GM19351 (cell line): ENCODE results near the gene TOLLIP.
"Not testable (repeated sequence)": the region's sequence is repeated elsewhere in the genome, so short reads cannot be mapped to it uniquely, and the experiment has no call there.

Source experiments
- ATAC-seq: cut with Tn5 transposase; IDR thresholded peaks from one replicate; pipeline ENCODE4 v1.9.1; 2021; ENCODE audit warnings: mild to moderate bottlenecking, moderate library complexity; ENCODE audit not compliant: unreplicated experiment

TOLLIP gene

GRCh38 chr11:1344056-1344635, 34.7 kb upstream of the TOLLIP start:
- ATAC-seq: no peak

GRCh38 chr11:1343391-1344055, 34.1 kb upstream of the TOLLIP start:
- ATAC-seq: no peak

GRCh38 chr11:1342946-1343345, 33.5 kb upstream of the TOLLIP start:
- no peak for ATAC-seq

GRCh38 chr11:1341928-1342524, 32.6 kb upstream of the TOLLIP start:
- ATAC-seq: no peak

DNA sequence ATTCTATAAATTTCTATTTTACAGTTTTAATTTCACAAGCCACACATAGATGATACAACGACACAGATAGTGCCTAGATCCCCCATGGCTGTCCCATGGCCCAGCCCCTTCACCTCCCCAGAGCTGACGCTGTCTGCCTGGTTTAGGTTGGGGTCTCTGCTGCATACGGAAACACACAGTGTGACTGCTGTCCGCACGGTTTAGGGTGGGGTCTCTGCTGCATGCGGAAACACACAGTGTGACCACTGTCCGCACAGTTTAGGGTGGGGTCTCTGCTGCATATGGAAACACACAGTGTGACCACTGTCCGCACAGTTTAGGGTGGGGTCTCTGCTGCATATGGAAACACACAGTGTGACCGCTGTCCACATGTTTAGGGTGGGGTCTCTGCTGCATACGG, 31.8 kb upstream of the TOLLIP start:
- ATAC-seq: not testable (repeated sequence)

GRCh38 chr11:1340111-1340510, 30.7 kb upstream of the TOLLIP start:
- ATAC-seq: no peak

DNA sequence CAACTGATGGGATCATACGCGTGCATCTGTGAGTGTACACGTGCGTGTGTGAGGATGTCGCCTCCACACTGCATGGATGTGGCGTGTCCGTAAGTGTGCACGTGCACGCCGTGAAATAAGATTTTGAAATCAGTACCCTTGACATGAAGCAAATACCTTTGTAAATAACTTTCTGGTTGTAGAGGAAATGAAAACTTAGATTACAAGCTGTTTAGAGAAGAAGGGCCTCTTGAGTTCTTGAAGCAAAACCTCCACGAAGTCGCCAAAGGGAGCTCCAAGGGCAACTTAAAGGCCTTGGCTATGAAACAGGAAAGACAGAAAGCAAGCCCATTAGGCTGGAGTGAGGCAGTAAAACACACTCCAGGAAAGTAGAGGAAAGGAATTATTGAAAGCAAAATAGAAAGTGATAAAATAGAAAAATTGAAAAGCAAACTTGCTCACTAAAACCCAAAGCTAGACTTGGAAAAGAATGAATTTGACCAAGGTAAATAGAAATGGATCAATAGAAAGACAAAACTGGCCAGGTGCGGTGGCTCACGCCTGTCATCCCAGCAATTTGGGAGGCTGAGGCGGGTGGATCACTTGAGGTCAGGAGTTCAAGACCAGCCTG, 29.7 kb upstream of the TOLLIP start:
- ATAC-seq: no peak

- no peak for ATAC-seq
Observed at GRCh38 chr11:1338201-1339065, 29.0 kb upstream of the TOLLIP start.

- no peak for ATAC-seq
Observed at GRCh38 chr11:1337647-1338007, 28.2 kb upstream of the TOLLIP start.

DNA sequence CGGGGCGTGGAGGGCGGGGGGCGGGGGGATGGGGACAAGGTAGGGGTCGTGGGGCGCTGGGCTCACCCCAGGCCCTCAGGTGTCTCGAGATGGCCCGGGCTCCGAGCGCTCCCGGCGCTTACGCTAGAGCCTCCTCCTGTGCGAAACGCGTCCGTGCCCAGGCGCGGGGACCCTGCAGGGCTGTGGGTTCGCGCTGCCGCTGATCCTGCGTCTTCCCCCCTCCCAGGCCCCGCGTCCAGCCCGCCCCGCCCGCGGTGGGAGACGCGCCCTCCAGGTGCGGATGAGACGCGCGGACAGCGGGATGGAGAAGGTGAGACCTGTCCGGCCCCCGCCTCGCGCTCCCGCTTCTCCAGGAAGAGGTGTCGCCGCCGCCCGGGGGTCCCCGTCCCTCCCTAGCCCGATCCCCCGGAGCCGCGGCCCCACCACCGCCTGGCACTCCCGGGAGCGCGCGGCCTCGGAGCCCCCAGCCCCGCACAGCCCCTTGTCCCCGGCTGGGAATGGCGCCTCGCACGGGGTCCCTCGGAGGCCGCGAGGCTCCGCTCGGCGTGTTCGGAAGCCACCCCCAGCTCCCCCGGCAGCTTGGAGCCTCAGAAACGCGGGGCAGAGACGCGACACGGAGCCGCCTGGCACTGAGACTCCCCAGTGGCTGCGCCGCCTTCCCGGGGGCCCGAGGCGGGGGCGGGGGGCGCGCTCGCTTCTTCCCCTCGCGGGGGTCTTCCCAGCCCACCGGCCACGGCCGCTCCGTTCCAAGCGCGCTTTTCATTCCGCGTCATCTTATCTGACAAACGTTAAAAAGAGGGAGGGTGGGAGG, 27.6 kb upstream of the TOLLIP start:
- no peak for ATAC-seq

- no peak for ATAC-seq
Observed at GRCh38 chr11:1335811-1336761, 26.7 kb upstream of the TOLLIP start.

DNA sequence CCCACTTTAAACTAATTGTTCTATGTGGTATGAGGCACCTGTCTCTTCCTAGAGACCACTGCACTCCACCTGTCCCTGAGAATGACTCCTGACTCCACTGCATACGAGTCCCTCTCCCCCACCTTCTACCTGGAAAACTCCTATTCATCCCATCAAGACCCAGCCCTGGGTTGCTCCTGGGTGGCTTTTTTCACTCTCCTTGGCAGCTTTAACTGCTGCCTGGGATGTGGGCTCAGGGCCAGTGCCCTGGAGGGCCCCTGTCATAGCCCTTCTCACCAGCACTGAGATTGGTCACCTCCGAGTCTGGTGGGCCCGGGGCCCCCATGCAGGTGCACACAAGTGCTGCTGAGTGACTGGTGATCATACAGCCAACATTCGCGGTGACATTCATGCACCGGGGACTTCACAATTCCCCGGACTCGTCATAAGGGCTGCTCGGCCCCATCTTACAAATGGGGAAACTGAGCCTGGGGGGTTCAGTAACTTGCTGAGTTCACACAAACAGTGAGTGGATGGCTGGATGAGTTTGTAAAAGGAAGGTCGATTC, 25.9 kb upstream of the TOLLIP start:
- no peak for ATAC-seq

GRCh38 chr11:1333860-1334259, 24.4 kb upstream of the TOLLIP start:
- no peak for ATAC-seq

DNA sequence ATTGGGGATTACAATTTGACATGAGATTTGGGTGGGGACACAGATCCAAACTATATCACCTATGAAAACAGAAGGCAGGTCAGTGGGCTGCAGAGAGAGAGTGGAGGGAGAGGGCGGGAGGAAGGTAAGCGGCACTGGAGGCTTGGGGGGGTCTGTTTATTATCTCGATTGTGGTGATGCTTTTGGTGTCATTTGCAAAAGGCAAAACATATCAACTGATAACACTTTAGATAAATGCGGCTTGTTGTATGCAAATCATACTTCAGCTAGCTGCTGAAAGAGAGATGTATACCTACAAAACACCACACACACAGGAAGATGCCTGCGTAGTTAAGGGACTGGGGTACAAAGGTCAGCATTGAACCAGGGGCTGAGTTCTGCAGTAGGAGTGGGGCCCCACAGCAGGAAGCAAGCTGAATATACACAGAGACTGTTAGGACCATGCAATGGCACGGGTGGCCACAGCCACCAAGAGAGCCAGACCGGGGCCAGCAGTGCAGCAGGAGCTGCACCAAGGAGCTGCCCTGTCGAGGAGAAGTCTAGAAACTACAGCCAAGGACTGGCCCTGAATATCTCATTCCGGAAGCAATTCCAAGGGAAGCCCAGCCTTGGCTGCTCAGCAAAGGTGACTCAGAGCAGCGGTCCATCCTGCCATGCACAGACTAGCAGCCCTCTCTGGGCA, 23.8 kb upstream of the TOLLIP start:
- no peak for ATAC-seq

GRCh38 chr11:1330473-1330872, 21.0 kb upstream of the TOLLIP start:
- ATAC-seq: no peak

- ATAC-seq: no peak
Observed at GRCh38 chr11:1327064-1327460, 17.6 kb upstream of the TOLLIP start.

- ATAC-seq: no peak
Observed at GRCh38 chr11:1326435-1327063, 17.1 kb upstream of the TOLLIP start.

DNA sequence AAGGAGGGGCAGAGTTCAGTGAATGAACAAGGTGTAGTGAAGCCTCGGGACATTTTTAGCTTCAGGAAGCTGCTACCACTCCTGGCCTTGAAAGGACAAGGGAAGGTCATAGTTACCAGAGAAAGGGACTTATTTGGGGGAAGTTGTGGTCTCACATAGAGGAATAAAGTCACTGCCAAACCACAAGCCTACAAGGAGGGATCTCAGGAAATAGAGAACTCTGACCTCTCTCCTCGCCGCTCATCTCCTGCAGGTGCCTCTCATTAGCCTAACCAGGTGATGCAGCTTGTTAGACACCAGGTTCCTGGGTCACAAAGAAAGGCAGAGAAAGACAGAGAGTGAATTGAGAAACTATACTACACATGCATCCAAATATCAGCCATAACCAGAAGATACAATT, 14.3 kb upstream of the TOLLIP start:
- no peak for ATAC-seq
